LNCaP clone FGC (cell line): ENCODE results near the gene GNAQ.

Experiments
- DNase-seq: peaks from one replicate; pipeline ENCODE4 v3.0.0-alpha.2; 2011; ENCODE audit warnings: low read depth
- H3K4me3 ChIP-seq: 2 replicates; pipeline ENCODE4 v1.5.1; 2011; ENCODE audit warnings: mild to moderate bottlenecking, low read depth, low read length, control low read depth
- TF ChIP-seq, protein P1 (sequence below): IDR thresholded peaks from 2 replicates; pipeline ENCODE4 v1.5.1; 2012; ENCODE audit warnings: mild to moderate bottlenecking; ENCODE audit not compliant: control insufficient read depth, insufficient read depth; ENCODE audit errors: extremely low read depth

Gene GNAQ

GRCh38 chr9:77996696-77997095 lies 34.9 kb downstream of the GNAQ start:
- no peak overlapping the region for H3K4me3 ChIP-seq
- TF ChIP-seq, protein P1, sequence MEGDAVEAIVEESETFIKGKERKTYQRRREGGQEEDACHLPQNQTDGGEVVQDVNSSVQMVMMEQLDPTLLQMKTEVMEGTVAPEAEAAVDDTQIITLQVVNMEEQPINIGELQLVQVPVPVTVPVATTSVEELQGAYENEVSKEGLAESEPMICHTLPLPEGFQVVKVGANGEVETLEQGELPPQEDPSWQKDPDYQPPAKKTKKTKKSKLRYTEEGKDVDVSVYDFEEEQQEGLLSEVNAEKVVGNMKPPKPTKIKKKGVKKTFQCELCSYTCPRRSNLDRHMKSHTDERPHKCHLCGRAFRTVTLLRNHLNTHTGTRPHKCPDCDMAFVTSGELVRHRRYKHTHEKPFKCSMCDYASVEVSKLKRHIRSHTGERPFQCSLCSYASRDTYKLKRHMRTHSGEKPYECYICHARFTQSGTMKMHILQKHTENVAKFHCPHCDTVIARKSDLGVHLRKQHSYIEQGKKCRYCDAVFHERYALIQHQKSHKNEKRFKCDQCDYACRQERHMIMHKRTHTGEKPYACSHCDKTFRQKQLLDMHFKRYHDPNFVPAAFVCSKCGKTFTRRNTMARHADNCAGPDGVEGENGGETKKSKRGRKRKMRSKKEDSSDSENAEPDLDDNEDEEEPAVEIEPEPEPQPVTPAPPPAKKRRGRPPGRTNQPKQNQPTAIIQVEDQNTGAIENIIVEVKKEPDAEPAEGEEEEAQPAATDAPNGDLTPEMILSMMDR = no peak
- DNase-seq = no peak

DNA sequence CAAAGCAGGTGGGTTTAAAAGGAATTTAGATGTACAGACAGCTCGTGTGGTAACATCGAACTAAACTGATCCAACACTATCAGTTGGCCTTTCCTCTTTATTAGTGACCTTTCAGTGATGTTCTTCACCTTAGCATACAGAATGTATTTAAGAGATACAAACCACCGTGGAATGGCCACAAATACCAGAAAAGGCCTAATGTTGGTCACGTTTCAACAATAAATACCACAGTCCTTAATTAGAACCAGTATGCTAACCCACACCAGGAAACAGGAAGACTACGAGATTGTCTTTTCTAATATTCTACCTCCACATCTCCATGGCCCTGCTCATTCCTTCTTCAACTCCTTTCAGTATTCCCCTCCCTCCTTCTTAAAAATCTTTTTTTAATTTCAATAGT lies 40.4 kb downstream of the GNAQ start:
- TF ChIP-seq, protein P1 = no peak
- no peak for DNase-seq
- H3K4me3 ChIP-seq = no peak overlapping the region

GRCh38 chr9:77989909-77990308 lies 41.7 kb downstream of the GNAQ start:
- TF ChIP-seq, protein P1 = no peak
- H3K4me3 ChIP-seq = no peak overlapping the region
- DNase-seq = no peak

DNA sequence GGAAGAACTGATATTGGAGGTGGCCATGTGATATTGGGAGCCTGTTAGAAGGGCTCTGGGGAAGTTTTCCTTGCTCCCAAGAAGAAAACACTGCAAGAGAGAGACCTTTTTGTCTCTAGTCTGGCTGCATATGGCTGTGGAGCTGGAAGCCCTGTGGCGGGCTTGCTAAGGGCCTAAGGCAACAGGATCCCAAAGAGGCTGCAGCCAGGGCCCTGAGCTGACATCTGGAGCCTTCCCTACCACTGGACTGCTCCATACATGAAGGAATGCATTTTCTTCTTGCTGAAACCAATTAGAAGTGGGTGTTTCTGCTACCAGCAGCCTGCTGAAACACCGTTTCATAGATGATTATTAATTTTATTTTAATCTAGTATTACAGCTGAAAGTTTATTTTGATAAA lies 42.2 kb downstream of the GNAQ start:
- H3K4me3 ChIP-seq = no peak overlapping the region
- TF ChIP-seq, protein P1 = no peak
- no peak for DNase-seq

- TF ChIP-seq, protein P1 = no peak
- no peak for DNase-seq
- H3K4me3 ChIP-seq = no peak overlapping the region
These were observed 43.0 kb downstream of the GNAQ start for GRCh38 chr9:77988630-77989029.

GRCh38 chr9:77987880-77988525 lies 43.6 kb downstream of the GNAQ start:
- DNase-seq = no peak
- H3K4me3 ChIP-seq = no peak overlapping the region
- TF ChIP-seq, protein P1 = no peak

DNA sequence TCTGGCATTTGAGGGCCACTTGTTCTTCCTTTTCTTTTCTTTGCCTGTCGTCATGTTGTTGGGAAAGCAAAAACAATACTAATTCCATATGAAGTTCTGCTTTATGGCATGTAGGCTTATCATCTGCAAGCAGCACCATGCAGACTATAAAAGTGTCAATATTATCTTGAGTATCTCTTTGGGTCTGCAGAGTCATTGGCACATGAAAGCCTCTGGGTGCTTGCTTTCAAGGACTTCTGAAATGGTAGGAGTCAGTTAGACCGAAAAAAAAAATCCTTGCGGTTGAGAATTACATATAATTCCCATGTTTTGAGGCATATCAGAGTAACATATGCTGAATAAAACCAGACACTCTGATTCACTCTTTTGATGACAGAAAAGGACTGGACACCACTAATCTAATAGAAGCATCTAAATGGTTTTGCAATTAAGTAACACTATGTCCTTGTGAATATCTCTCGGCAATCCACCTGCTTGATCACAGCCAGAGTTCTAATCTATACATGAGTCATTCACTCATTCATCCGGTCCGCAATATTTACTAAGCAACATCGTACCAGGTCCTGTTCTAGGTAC lies 44.4 kb downstream of the GNAQ start:
- DNase-seq = no peak
- TF ChIP-seq, protein P1 = no peak
- H3K4me3 ChIP-seq = no peak overlapping the region
